Neural cell (in vitro differentiated cells): ENCODE measurements around the gene ZNF202. TPM values are rescaled to one million over a fixed set of nuclear protein-coding genes. Genes with fewer than 3 reads are reported as not detected.

ENCODE experiments used
- H2AFZ ChIP-seq: fragments of 200-600, 300-800 bp; sonication (generic), shearing (Covaris generic); 2 replicates; pipeline ENCODE4 v1.6.0; 2014; ENCODE audit warnings: low read depth, mild to moderate bottlenecking, antibody characterized with exemption, low read length, moderate library complexity
- H3F3A ChIP-seq: fragments of 200-600 bp; shearing (Covaris generic); 2 replicates; pipeline ENCODE4 v1.6.1; 2016; ENCODE audit warnings: mild to moderate bottlenecking, moderate library complexity, mixed read lengths, antibody characterized with exemption, low read length; ENCODE audit not compliant: insufficient read depth, poor library complexity, severe bottlenecking
- H3K27ac ChIP-seq: fragments of 200-600, 300-800 bp; sonication (generic), shearing (Covaris generic); 2 replicates; pipeline ENCODE4 v1.5.1; 2014; ENCODE audit warnings: mild to moderate bottlenecking, low read length, moderate library complexity
- H3K27me3 ChIP-seq: fragments of 300-800, 200-600 bp; sonication (generic), shearing (Covaris generic); 2 replicates; pipeline ENCODE4 v1.6.0; 2014; ENCODE audit warnings: mild to moderate bottlenecking, low read depth, low read length, moderate library complexity; ENCODE audit not compliant: insufficient read depth
- H3K36me3 ChIP-seq: fragments of 300-800, 200-600 bp; sonication (generic), shearing (Covaris generic); 2 replicates; pipeline ENCODE4 v1.5.1; 2014; ENCODE audit warnings: mild to moderate bottlenecking, antibody characterized with exemption, low read length, moderate library complexity; ENCODE audit not compliant: insufficient read depth
- H3K4me2 ChIP-seq: fragments of 300-800, 200-600 bp; sonication (generic), shearing (Covaris generic); 2 replicates; pipeline ENCODE4 v1.6.0; 2014; ENCODE audit warnings: mild to moderate bottlenecking, low read length
- H3K4me3 ChIP-seq: fragments of 300-800, 200-600 bp; sonication (generic), shearing (Covaris generic); 2 replicates; pipeline ENCODE4 v1.5.1; 2014; ENCODE audit warnings: mild to moderate bottlenecking, low read length, moderate library complexity
- H3K79me2 ChIP-seq: fragments of 200-600 bp; shearing (Covaris generic); replicated peaks from 2 replicates; pipeline ENCODE4 v1.6.0; 2014; ENCODE audit warnings: mild to moderate bottlenecking, low read length, moderate library complexity; ENCODE audit not compliant: insufficient read depth
- H3K9ac ChIP-seq: fragments of 300-800, 200-600 bp; sonication (generic), shearing (Covaris generic); 2 replicates; pipeline ENCODE4 v1.6.1; 2016; ENCODE audit warnings: mild to moderate bottlenecking, low read length, mixed read lengths
- H3K9me2 ChIP-seq: fragments of 200-600 bp; shearing (Covaris generic); 2 replicates; pipeline ENCODE4 v1.6.1; 2016; ENCODE audit warnings: mild to moderate bottlenecking, low read length, mixed read lengths; ENCODE audit not compliant: insufficient read depth
- H3K9me3 ChIP-seq: fragments of 200-600, 300-800 bp; sonication (generic), shearing (Covaris generic); 2 replicates; pipeline ENCODE4 v1.6.1; 2016; ENCODE audit warnings: mild to moderate bottlenecking, mixed run types, low read length, moderate library complexity, mixed read lengths
- H4K20me1 ChIP-seq: fragments of 200-600 bp; shearing (Covaris generic); 2 replicates; pipeline ENCODE4 v1.6.1; 2016; ENCODE audit warnings: mild to moderate bottlenecking, mixed run types; ENCODE audit not compliant: insufficient read depth
- CTCF ChIP-seq: fragments of 450-650 bp; IDR thresholded peaks from 2 replicates; pipeline ENCODE4 v1.5.1; 2014; ENCODE audit warnings: antibody characterized with exemption, mild to moderate bottlenecking, moderate library complexity; ENCODE audit not compliant: poor library complexity, severe bottlenecking
- EP300 ChIP-seq: fragments of 450-650 bp; conservative IDR thresholded peaks from 2 replicates; pipeline ENCODE4 v1.6.1; 2014; ENCODE audit warnings: antibody characterized with exemption, mild to moderate bottlenecking, moderate library complexity; ENCODE audit not compliant: poor library complexity, severe bottlenecking
- EZH2 ChIP-seq: fragments of 200-600, 300-800 bp; shearing (Covaris generic), sonication (generic); IDR thresholded peaks from 2 replicates; pipeline ENCODE4 v1.6.1; 2014; ENCODE audit warnings: antibody characterized with exemption, low read length, borderline replicate concordance, mild to moderate bottlenecking; ENCODE audit not compliant: insufficient read depth, poor library complexity, severe bottlenecking
- MXI1 ChIP-seq: fragments of 450-650 bp; conservative IDR thresholded peaks from 2 replicates; pipeline ENCODE4 v1.6.1; 2014; ENCODE audit warnings: antibody characterized with exemption, mild to moderate bottlenecking; ENCODE audit not compliant: poor library complexity, severe bottlenecking
- POLR2AphosphoS5 ChIP-seq: IDR thresholded peaks from 2 replicates; pipeline ENCODE4 v1.6.1; 2012
- RAD21 ChIP-seq: fragments of 450-650 bp; conservative IDR thresholded peaks from 2 replicates; pipeline ENCODE4 v1.6.1; 2014; ENCODE audit warnings: antibody characterized with exemption, mild to moderate bottlenecking, moderate library complexity
- REST ChIP-seq: IDR thresholded peaks from 2 replicates; pipeline ENCODE4 v1.6.1; 2012; ENCODE audit warnings: borderline replicate concordance
- SMC3 ChIP-seq: fragments of 450-650 bp; conservative IDR thresholded peaks from 2 replicates; pipeline ENCODE4 v1.6.1; 2014; ENCODE audit warnings: antibody characterized with exemption, mild to moderate bottlenecking, moderate library complexity; ENCODE audit not compliant: poor library complexity
- TAF1 ChIP-seq: IDR thresholded peaks from 2 replicates; pipeline ENCODE4 v1.6.1; 2012; ENCODE audit warnings: low read depth
- polyA minus RNA-seq: library from RNA; depleted of rRNA, polyadenylated mRNA; stranded (reverse); fragments of >200 nt; gene quantifications from 2 replicates; pipeline ENCODE4 v1.2.3, GENCODE V29; 2014
- polyA plus RNA-seq: library from polyadenylated mRNA; depleted of rRNA; stranded (reverse); fragments of >200 nt; gene quantifications from 2 replicates; pipeline ENCODE4 v1.2.3, GENCODE V29; 2014

ZNF202 gene
- 24.6 and 30.4 TPM in 2 replicates for polyA plus RNA-seq
- 21.9 and 27.9 TPM in 2 replicates for polyA minus RNA-seq

- Histone ChIP-seq H3K9ac (peak within 1 kb of the TSS; percentile 82), H3K27me3 (no peaks in the 10 kb centered on the region), H4K20me1 (no peaks in the 10 kb centered on the region), H3K4me2 (peak within 1 kb of the TSS; percentile 91), H3K9me3 (no peaks in the 10 kb centered on the region), H3F3A (no peaks in the 10 kb centered on the region), H3K36me3 (no peaks in the 10 kb centered on the region), H3K4me3 (peak within 1 kb of the TSS; percentile 89), H3K27ac (peak within 1 kb of the TSS; percentile 86), H3K9me2 (no peaks in the 10 kb centered on the region), H2AFZ (peak within 1 kb of the TSS; percentile 91), H3K79me2 (peaks cover 21% of the 10 kb centered on the region)
- peak; percentile 24 for TF ChIP-seq SMC3
- TF ChIP-seq EZH2: no peak
- peak; percentile 98 for TF ChIP-seq MXI1
- TF ChIP-seq RAD21: peak; percentile 29
- peak; percentile 55 for TF ChIP-seq EP300
- TF ChIP-seq REST: peak; percentile 24
- peak; percentile 40 for TF ChIP-seq CTCF
- no peak for TF ChIP-seq POLR2AphosphoS5
- TF ChIP-seq TAF1: peak; percentile 68
These were observed at the start of gene ZNF202 for GRCh38 chr11:123741159-123742030. TSS of gene ZNF202 (minus strand) at chr11:123741660. CDS start at chr11:123730888, 10,772 bp downstream.

GRCh38 chr11:123783536-123783935 lies 42.1 kb upstream of the ZNF202 start:
- Histone ChIP-seq H4K20me1 (no peaks in the 10 kb centered on the region), H3K27me3 (no peaks in the 10 kb centered on the region), H3K79me2 (no peaks in the 10 kb centered on the region), H3K4me3 (no peak overlapping the region), H3K27ac (no peak overlapping the region), H3K4me2 (no peak overlapping the region), H3K9me2 (no peaks in the 10 kb centered on the region), H2AFZ (no peak overlapping the region), H3K9me3 (no peaks in the 10 kb centered on the region), H3K36me3 (no peaks in the 10 kb centered on the region), H3F3A (no peaks in the 10 kb centered on the region), H3K9ac (no peak overlapping the region)
- TF ChIP-seq POLR2AphosphoS5: no peak
- TF ChIP-seq MXI1: no peak
- TF ChIP-seq TAF1: no peak
- TF ChIP-seq RAD21: no peak
- TF ChIP-seq EZH2: no peak
- no peak for TF ChIP-seq EP300
- no peak for TF ChIP-seq REST
- no peak for TF ChIP-seq CTCF
